Thoracic aorta (tissue), 2 donors: ENCODE results near the gene CACNA1G. TPM values are rescaled to one million over a fixed set of nuclear protein-coding genes. Genes with fewer than 3 reads are reported as not detected.

Source experiments
- ATAC-seq: fragments of 150-250 bp; one replicate; pipeline ENCODE4 v1.8.0; 2017; ENCODE audit warnings: low read depth; ENCODE audit not compliant: insufficient number of reproducible peaks, low FRiP score
- DNase-seq: peaks from one replicate; pipeline ENCODE4 v3.0.0-alpha.2; 2020; ENCODE audit warnings: low spot score
- H3K27ac ChIP-seq, 2 donors: fragments of 200-600 bp; sonication (generic); 1 replicate in 1 of 2; 2 replicates in 1 of 2; pipeline ENCODE4 v1.5.1; 2016; ENCODE audit warnings: mild to moderate bottlenecking in 2 of 2, moderate library complexity in 2 of 2
- H3K27me3 ChIP-seq: fragments of 200-600 bp; sonication (generic); replicated peaks from 2 replicates; pipeline ENCODE4 v1.6.0; 2016; ENCODE audit warnings: mild to moderate bottlenecking; ENCODE audit not compliant: insufficient read depth
- H3K36me3 ChIP-seq: fragments of 200-600 bp; sonication (generic); one replicate; pipeline ENCODE4 v1.5.1; 2016
- H3K4me1 ChIP-seq, 2 donors: fragments of 200-600 bp; sonication (generic); 1 replicate in 1 of 2; 2 replicates in 1 of 2; pipeline versions ENCODE4 v1.5.1 to v1.6.0; 2016; ENCODE audit warnings: low read depth in 2 of 2, mild to moderate bottlenecking in 1 of 2; ENCODE audit not compliant: control insufficient read depth in 1 of 2
- H3K4me3 ChIP-seq: fragments of 200-600 bp; sonication (generic); 2 replicates; pipeline ENCODE4 v1.5.1; 2016; ENCODE audit warnings: mild to moderate bottlenecking
- H3K9me3 ChIP-seq: fragments of 200-600 bp; sonication (generic); 2 replicates; pipeline ENCODE4 v1.5.1; 2016
- total RNA-seq, 2 donors: library from RNA; depleted of rRNA; stranded (reverse); fragments of >200 nt; gene quantifications; one replicate each; pipeline versions ENCODE4 v1.1.0 to v1.2.3, GENCODE V29; 2016
- TF ChIP-seq, protein P1 (sequence below): fragments of 200-600 bp; sonication (generic); IDR thresholded peaks from one replicate; pipeline ENCODE4 v1.5.1; 2019; ENCODE audit warnings: antibody characterized with exemption

Gene CACNA1G
- total RNA-seq, 2 donors from 2014 or later, result 0.27 to 2.3 TPM

DNA sequence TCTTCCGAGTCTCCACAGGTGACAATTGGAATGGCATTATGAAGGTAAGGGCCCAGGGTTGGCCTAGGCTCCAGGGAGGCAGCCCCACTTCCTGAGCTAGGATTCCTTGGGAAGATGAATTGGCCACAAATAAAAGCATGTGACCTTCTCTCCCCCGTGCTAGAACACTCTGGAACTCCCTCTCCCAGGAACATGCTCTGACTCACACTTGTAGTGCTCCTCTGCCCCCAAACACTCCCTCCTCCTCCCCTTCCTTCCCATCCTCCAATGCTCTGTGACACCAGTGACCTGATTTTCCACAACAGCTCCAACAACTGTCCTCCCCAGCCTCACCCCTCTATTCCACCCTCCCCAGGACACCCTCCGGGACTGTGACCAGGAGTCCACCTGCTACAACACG lies 57.8 kb downstream of the CACNA1G start:
- H3K36me3 ChIP-seq, result no peaks in the 10 kb centered on the region
- TF ChIP-seq, protein P1, sequence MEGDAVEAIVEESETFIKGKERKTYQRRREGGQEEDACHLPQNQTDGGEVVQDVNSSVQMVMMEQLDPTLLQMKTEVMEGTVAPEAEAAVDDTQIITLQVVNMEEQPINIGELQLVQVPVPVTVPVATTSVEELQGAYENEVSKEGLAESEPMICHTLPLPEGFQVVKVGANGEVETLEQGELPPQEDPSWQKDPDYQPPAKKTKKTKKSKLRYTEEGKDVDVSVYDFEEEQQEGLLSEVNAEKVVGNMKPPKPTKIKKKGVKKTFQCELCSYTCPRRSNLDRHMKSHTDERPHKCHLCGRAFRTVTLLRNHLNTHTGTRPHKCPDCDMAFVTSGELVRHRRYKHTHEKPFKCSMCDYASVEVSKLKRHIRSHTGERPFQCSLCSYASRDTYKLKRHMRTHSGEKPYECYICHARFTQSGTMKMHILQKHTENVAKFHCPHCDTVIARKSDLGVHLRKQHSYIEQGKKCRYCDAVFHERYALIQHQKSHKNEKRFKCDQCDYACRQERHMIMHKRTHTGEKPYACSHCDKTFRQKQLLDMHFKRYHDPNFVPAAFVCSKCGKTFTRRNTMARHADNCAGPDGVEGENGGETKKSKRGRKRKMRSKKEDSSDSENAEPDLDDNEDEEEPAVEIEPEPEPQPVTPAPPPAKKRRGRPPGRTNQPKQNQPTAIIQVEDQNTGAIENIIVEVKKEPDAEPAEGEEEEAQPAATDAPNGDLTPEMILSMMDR, result no peak
- H3K27me3 ChIP-seq, result no peaks in the 10 kb centered on the region
- DNase-seq (no peak), ATAC-seq (no peak)
- no peaks in the 10 kb centered on the region for H3K9me3 ChIP-seq
- no peak overlapping the region for H3K4me3 ChIP-seq
- H3K27ac ChIP-seq, result no peak overlapping the region
- no peaks in the 10 kb centered on the region for H3K4me1 ChIP-seq

DNA sequence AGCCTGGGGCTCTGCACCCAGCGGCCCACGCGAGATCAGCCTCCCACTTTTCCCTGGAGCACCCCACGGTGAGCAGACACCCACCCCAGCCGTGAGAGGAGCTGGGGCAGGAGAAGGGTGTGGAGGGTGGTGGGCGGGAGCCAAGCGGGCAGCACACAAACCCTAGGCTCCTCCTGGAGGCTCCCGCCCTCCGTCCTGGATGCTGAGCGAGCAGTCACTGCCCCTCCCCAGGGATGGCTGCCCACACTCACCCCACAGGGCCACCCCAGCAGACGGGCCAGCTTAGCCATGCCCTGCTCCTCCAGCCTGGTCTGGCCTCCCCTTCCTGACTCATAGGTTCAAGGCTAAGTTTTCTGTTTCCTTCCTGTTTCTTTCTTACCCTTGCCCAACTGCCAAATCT lies 58.4 kb downstream of the CACNA1G start:
- no peaks in the 10 kb centered on the region for H3K4me1 ChIP-seq
- H3K4me3 ChIP-seq, result no peak overlapping the region
- no peaks in the 10 kb centered on the region for H3K9me3 ChIP-seq
- DNase-seq (no peak), ATAC-seq (no peak)
- H3K27me3 ChIP-seq, result no peaks in the 10 kb centered on the region
- H3K36me3 ChIP-seq, result no peaks in the 10 kb centered on the region
- H3K27ac ChIP-seq, result no peak overlapping the region
- TF ChIP-seq, protein P1, result no peak

DNA sequence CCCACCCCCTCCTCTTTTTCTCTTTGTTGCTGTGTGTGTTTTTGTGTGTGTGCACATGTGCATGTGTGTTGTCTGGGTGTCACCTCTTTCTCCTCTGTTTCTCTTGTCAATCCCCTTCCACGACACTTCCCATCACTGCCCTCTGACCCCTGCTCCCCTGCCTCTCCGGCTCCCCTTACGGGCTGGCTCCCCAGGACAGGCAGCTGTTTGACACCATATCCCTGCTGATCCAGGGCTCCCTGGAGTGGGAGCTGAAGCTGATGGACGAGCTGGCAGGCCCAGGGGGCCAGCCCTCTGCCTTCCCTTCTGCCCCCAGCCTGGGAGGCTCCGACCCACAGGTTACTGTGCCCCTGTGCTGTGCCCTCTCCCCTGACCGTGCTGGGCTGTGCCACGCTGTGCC lies 59.0 kb downstream of the CACNA1G start:
- no peaks in the 10 kb centered on the region for H3K9me3 ChIP-seq
- TF ChIP-seq, protein P1, result no peak

DNA sequence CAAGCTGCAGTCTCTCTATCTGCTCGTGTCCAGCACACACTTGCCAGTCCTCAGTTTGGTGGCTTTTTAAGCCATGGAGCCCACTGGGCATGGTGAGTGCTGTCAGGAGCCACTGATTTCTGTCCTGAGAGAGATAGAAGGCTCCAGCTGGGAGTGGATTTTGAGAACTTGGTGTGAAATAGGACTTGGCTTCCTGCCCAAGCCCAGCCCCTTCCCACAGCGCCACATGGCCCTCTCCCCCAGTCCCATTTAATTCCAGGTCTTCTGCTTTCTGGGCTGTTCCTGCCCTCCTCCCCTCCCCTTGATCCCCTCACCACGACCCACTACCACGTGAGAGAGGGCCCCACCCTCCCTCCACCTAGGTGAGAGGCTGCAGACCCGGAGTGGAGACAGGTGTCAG lies 59.7 kb downstream of the CACNA1G start:
- TF ChIP-seq, protein P1, result no peak
- ATAC-seq (no peak), DNase-seq (no peak)
- no peaks in the 10 kb centered on the region for H3K4me1 ChIP-seq
- H3K9me3 ChIP-seq, result no peaks in the 10 kb centered on the region
- H3K27ac ChIP-seq, result no peak overlapping the region
- no peaks in the 10 kb centered on the region for H3K27me3 ChIP-seq
- no peak overlapping the region for H3K4me3 ChIP-seq
- no peaks in the 10 kb centered on the region for H3K36me3 ChIP-seq

More for the DNA sequence above, 59.0 kb downstream of the CACNA1G start:
- H3K27ac ChIP-seq, result no peak overlapping the region
- no peak for DNase-seq
- ATAC-seq, result no peak
- H3K4me1 ChIP-seq, result no peaks in the 10 kb centered on the region
- H3K27me3 ChIP-seq, result no peaks in the 10 kb centered on the region
- no peak overlapping the region for H3K4me3 ChIP-seq
- H3K36me3 ChIP-seq, result no peaks in the 10 kb centered on the region

DNA sequence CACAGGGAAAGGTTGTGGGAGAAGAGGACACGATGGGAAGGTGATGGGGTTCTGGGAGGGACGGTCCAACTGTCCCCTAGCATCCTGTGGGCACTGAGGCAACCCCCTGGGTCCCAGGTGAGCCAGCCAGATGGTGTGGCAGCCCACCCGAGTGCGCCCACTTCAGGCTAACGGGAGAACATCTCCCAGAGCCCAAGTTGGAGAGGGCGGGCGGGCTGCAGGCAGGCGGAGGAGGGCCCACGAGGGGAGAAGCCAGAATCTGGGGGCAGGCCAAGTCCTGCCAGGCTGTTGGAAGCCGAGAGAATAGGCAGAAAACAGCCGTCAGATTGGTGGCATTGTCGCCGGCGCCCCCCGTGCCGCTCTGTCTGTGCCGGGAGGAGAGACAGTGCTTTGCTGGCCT lies 60.3 kb downstream of the CACNA1G start:
- TF ChIP-seq, protein P1, result no peak
- Histone ChIP-seq H3K4me3 (no peak overlapping the region), H3K36me3 (no peaks in the 10 kb centered on the region), H3K27ac (no peak overlapping the region), H3K9me3 (no peaks in the 10 kb centered on the region), H3K27me3 (no peaks in the 10 kb centered on the region), H3K4me1 (peaks cover 0 to under 1% of the 10 kb centered on the region in 2 donors)
- no peak for ATAC-seq
- DNase-seq, result no peak
